ENCODE data around the gene DMBX1. TPM values are rescaled to one million over a fixed set of nuclear protein-coding genes. Genes with fewer than 3 reads are reported as not detected.
A peak's percentile ranks its signal among the peaks of the same experiment; 100 is the strongest.

Gene DMBX1
- total RNA-seq, 1 experiment from 2014 or later, result 2.3 TPM

GRCh38 chr1:46525253-46525983, 35.8 kb downstream of the DMBX1 start:
- Mint-ChIP-seq H3K27me3 (ENCODE audit: low read depth) (peaks cover 95% of the 10 kb centered on the region), H3K9me3 (no peaks in the 10 kb centered on the region; a peak in 2 of 5 replicates), H3K36me3 (ENCODE audit: insufficient read depth in 1 of 3, low read depth in 3 of 3) (no peaks in the 10 kb centered on the region), H3K4me1 (peaks cover 74 to 75% of the 10 kb centered on the region in 2 experiments), H3K27ac (no peak overlapping the region), H3K4me3 (peak overlapping the region; percentile 26 to 57; a peak in 3 of 5 replicates)
- H3K4me2 ChIP-seq (ENCODE audit: insufficient read depth, insufficient read length, low read length), result no peak overlapping the region
- peaks cover 11% of the 10 kb centered on the region; the same call in 1 of the 2 replicates for H3K27me3 ChIP-seq (ENCODE audit: insufficient read depth, low read length)
- no peak overlapping the region for H4K5ac ChIP-seq (ENCODE audit: insufficient read length, low read depth, low read length)
- H2AK5ac ChIP-seq (ENCODE audit: insufficient read length, low read length), result no peak overlapping the region
- no peak overlapping the region for H3K27ac ChIP-seq (ENCODE audit: insufficient read length, low read depth, low read length)
- H3K23me2 ChIP-seq (ENCODE audit: insufficient read length, low read depth, low read length, poor library complexity, severe bottlenecking), result no peaks in the 10 kb centered on the region
- H4K20me1 ChIP-seq (ENCODE audit: control insufficient read depth, insufficient read depth, insufficient read length), result no peaks in the 10 kb centered on the region
- DNase-seq, result no peak
- no CpG with 5 or more reads among the region's 13 CpGs for WGBS (ENCODE audit: extremely low coverage, insufficient read length, low lambda C conversion rate)
- TF ChIP-seq, protein P1, sequence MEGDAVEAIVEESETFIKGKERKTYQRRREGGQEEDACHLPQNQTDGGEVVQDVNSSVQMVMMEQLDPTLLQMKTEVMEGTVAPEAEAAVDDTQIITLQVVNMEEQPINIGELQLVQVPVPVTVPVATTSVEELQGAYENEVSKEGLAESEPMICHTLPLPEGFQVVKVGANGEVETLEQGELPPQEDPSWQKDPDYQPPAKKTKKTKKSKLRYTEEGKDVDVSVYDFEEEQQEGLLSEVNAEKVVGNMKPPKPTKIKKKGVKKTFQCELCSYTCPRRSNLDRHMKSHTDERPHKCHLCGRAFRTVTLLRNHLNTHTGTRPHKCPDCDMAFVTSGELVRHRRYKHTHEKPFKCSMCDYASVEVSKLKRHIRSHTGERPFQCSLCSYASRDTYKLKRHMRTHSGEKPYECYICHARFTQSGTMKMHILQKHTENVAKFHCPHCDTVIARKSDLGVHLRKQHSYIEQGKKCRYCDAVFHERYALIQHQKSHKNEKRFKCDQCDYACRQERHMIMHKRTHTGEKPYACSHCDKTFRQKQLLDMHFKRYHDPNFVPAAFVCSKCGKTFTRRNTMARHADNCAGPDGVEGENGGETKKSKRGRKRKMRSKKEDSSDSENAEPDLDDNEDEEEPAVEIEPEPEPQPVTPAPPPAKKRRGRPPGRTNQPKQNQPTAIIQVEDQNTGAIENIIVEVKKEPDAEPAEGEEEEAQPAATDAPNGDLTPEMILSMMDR (conservative IDR thresholded peaks at IDR 0.05), result no peak
- H3K9ac ChIP-seq (ENCODE audit: extremely low read depth, insufficient read length, low read length), result no peak overlapping the region
- H3K14ac ChIP-seq (ENCODE audit: insufficient read depth, low read length), result no peak overlapping the region
- H2BK12ac ChIP-seq (ENCODE audit: insufficient read length, low read depth, low read length), result no peak overlapping the region
- H4K8ac ChIP-seq (replicated peaks; ENCODE audit: insufficient read length, low read depth, low read length), result no peak overlapping the region
- no peak overlapping the region for H2BK15ac ChIP-seq (ENCODE audit: low read depth, low read length)
- H2AFZ ChIP-seq (ENCODE audit: low read length), result no peak overlapping the region
- H2BK5ac ChIP-seq (ENCODE audit: insufficient read length, low read length), result no peak overlapping the region
- no peaks in the 10 kb centered on the region for H3K79me2 ChIP-seq (ENCODE audit: insufficient read depth, low read length)
- no peak overlapping the region for H4K91ac ChIP-seq (ENCODE audit: insufficient read length, low read depth, low read length)
- H3K18ac ChIP-seq (ENCODE audit: insufficient read length, low read depth, low read length), result no peak overlapping the region
- H3T11ph ChIP-seq (ENCODE audit: low read length), result no peak overlapping the region
- no peaks in the 10 kb centered on the region for H3K79me1 ChIP-seq (ENCODE audit: insufficient read depth, low read depth, low read length, poor library complexity, severe bottlenecking)
- H3K4me1 ChIP-seq (ENCODE audit: insufficient read depth, low read length), result peaks cover 6% of the 10 kb centered on the region; the same call in 1 of the 2 replicates
- H3K9me3 ChIP-seq (ENCODE audit: control insufficient read depth, low read depth, low read length), result no peaks in the 10 kb centered on the region
- H3K4ac ChIP-seq (ENCODE audit: low read depth, low read length), result no peak overlapping the region
- H3K56ac ChIP-seq (ENCODE audit: insufficient read length, low read depth, low read length), result no peak overlapping the region
- no peak overlapping the region for H2BK20ac ChIP-seq (ENCODE audit: low read depth, low read length, poor library complexity, severe bottlenecking)
- H2BK120ac ChIP-seq (ENCODE audit: low read depth, low read length, poor library complexity, severe bottlenecking), result no peak overlapping the region
- H3K23ac ChIP-seq (ENCODE audit: insufficient read length, low read depth, low read length), result no peak overlapping the region
